ENCODE data around the gene BRINP2. TPM values are rescaled to one million over a fixed set of nuclear protein-coding genes. Genes with fewer than 3 reads are reported as not detected.

The BRINP2 gene
- polyA plus RNA-seq, 1 donor (not counting 4 experiments of a cell fraction or from before 2014, with no cell fraction given): not detected

DNA sequence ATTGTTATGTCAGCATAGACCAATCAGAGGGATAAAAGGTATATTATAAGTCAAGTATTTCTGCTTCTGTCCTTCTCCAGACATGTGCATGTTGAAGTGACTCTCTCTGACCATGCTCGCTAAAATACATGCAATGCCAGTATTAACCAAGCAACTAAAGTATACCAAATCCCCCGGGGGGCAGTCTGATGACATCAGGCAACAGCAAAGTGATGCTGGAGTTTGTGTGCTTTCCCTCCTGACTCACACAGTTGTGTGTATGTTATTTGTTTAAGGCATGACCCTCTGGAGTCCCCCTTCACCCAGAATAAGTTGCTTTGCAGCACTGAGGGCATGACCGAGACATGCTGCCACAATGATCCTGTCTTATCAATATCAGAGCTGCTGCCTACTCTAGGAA, 2.1 kb downstream of the BRINP2 start:
- Histone ChIP-seq H3K9me3 (ENCODE audit: control insufficient read depth, low read depth, low read length) (no peaks in the 10 kb centered on the region), H3K4me3 (ENCODE audit: control insufficient read depth in 2 of 3, extremely low read depth in 1 of 3, insufficient read depth in 2 of 3, low read depth in 1 of 3, low read length in 3 of 3) (no peak overlapping the region), H3K4me1 (ENCODE audit: control insufficient read depth, extremely low read depth, insufficient read depth, low read length) (peaks cover 2% of the 10 kb centered on the region), H2AFZ (ENCODE audit: control insufficient read depth, low read length) (no peak overlapping the region), H3K79me2 (ENCODE audit: control insufficient read depth, insufficient read depth, low read length) (no peaks in the 10 kb centered on the region), H3K4me2 (ENCODE audit: control insufficient read depth, extremely low read depth, insufficient read depth, low read depth, low read length) (no peak overlapping the region), H3K27me3 (ENCODE audit: control insufficient read depth, extremely low read depth, insufficient read depth, low read length) (peaks cover 49% of the 10 kb centered on the region), H4K20me1 (ENCODE audit: control insufficient read depth, extremely low read depth, insufficient read depth, low read length) (no peaks in the 10 kb centered on the region), H3K9ac (ENCODE audit: control insufficient read depth, extremely low read depth, insufficient read depth, low read length) (no peak overlapping the region), H3K36me3 (ENCODE audit: control insufficient read depth in 2 of 2, extremely low read depth in 1 of 2, insufficient read depth in 2 of 2, low read length in 2 of 2) (no peaks in the 10 kb centered on the region), H3K27ac (ENCODE audit: control insufficient read depth, insufficient read depth, low read length) (no peak overlapping the region), H3K9me1 (ENCODE audit: control insufficient read depth, extremely low read depth, insufficient read depth, low read length) (no peaks in the 10 kb centered on the region)
- DNase-seq (ENCODE audit: low read depth, low spot score) (no peak), FAIRE-seq (no peak)
- no peak for TF ChIP-seq CTCF (optimal IDR thresholded peaks at IDR 0.05 in 1 of 3, IDR thresholded peaks at IDR 0.05 in 1 of 3, conservative IDR thresholded peaks at IDR 0.05 in 1 of 3; ENCODE audit: extremely low read depth in 1 of 3, insufficient read depth in 2 of 3, low read length in 3 of 3)
- no peak for TF ChIP-seq EZH2 (IDR thresholded peaks at IDR 0.05; ENCODE audit: low read length)
- dilution Hi-C loops (cut with MboI; ENCODE audit: extremely low pct_ligation_motif_present, low sequenced_read_pairs): no loop called here

GRCh38 chr1:177173976-177174375, 3.2 kb downstream of the BRINP2 start:
- dilution Hi-C loops (cut with MboI; ENCODE audit: extremely low pct_ligation_motif_present, low sequenced_read_pairs): no loop called here
- no peaks in the 10 kb centered on the region for H4K20me1 ChIP-seq (ENCODE audit: control insufficient read depth, extremely low read depth, insufficient read depth, low read length)
- no peaks in the 10 kb centered on the region for H3K9me1 ChIP-seq (ENCODE audit: control insufficient read depth, extremely low read depth, insufficient read depth, low read length)
- H2AFZ ChIP-seq (ENCODE audit: control insufficient read depth, low read length): no peak overlapping the region
- H3K9ac ChIP-seq (ENCODE audit: control insufficient read depth, extremely low read depth, insufficient read depth, low read length): no peak overlapping the region
- H3K79me2 ChIP-seq (ENCODE audit: control insufficient read depth, insufficient read depth, low read length): no peaks in the 10 kb centered on the region
- no peaks in the 10 kb centered on the region for H3K36me3 ChIP-seq (ENCODE audit: control insufficient read depth in 2 of 2, extremely low read depth in 1 of 2, insufficient read depth in 2 of 2, low read length in 2 of 2)
- no peaks in the 10 kb centered on the region for H3K9me3 ChIP-seq (ENCODE audit: control insufficient read depth, low read depth, low read length)
- H3K4me1 ChIP-seq (ENCODE audit: control insufficient read depth, extremely low read depth, insufficient read depth, low read length): peaks cover 2% of the 10 kb centered on the region
- H3K4me3 ChIP-seq (ENCODE audit: control insufficient read depth in 2 of 3, extremely low read depth in 1 of 3, insufficient read depth in 2 of 3, low read depth in 1 of 3, low read length in 3 of 3): no peak overlapping the region
- H3K27me3 ChIP-seq (ENCODE audit: control insufficient read depth, extremely low read depth, insufficient read depth, low read length): peaks cover 55% of the 10 kb centered on the region
- TF ChIP-seq CTCF (optimal IDR thresholded peaks at IDR 0.05 in 1 of 3, IDR thresholded peaks at IDR 0.05 in 1 of 3, conservative IDR thresholded peaks at IDR 0.05 in 1 of 3; ENCODE audit: extremely low read depth in 1 of 3, insufficient read depth in 2 of 3, low read length in 3 of 3) (no peak), EZH2 (IDR thresholded peaks at IDR 0.05; ENCODE audit: low read length) (no peak)
- no peak for FAIRE-seq
- H3K27ac ChIP-seq (ENCODE audit: control insufficient read depth, insufficient read depth, low read length): no peak overlapping the region
- H3K4me2 ChIP-seq (ENCODE audit: control insufficient read depth, extremely low read depth, insufficient read depth, low read depth, low read length): no peak overlapping the region
- no peak for DNase-seq (ENCODE audit: low read depth, low spot score)

All from keratinocyte (primary cell).